ENCODE data around the gene IFT43. TPM values are rescaled to one million over a fixed set of nuclear protein-coding genes. Genes with fewer than 3 reads are reported as not detected.

IFT43 gene
- total RNA-seq, 2 donors from 2014 or later, result 46.3 to 49.6 TPM

DNA sequence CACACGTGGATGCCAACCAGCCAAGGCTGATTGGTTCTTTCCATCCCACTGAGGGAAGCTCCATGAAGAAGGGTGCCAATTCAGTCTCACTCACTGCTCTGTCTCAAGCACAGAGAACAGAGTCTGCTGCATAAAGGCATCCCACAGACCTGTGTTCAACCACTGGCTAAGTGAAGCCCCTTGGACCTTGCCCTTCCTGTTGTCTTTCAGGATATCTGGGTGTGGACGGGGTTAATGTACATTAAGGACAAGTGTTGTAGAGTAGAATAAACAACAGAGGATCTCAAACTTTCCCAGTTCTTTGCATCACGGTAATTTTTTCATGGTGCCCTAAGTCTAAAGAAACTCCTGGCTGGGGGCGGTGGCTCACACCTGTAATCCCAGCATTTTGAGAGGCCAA, 133.0 kb downstream of the IFT43 start:
- Mint-ChIP-seq H3K36me3 (ENCODE audit: low read depth) (no peaks in the 10 kb centered on the region), H3K9me3 (no peaks in the 10 kb centered on the region), H3K4me1 (peaks cover 20% of the 10 kb centered on the region), H3K27me3 (ENCODE audit: insufficient read depth) (peaks cover 6% of the 10 kb centered on the region), H3K27ac (no peak overlapping the region), H3K4me3 (no peak overlapping the region)
- H3K4me1 ChIP-seq (ENCODE audit: control insufficient read depth, insufficient read depth, low read length), result no peaks in the 10 kb centered on the region
- no peaks in the 10 kb centered on the region for H3K27me3 ChIP-seq (ENCODE audit: control insufficient read depth, insufficient read depth, low read length, poor library complexity, severe bottlenecking)
- no peak for TF ChIP-seq CTCF (conservative IDR thresholded peaks at IDR 0.05)
- H3K36me3 ChIP-seq (ENCODE audit: control insufficient read depth, insufficient read depth, low read length), result no peaks in the 10 kb centered on the region
- DNase-seq, result no peak
- H3K9ac ChIP-seq (ENCODE audit: extremely low read depth, low read length, poor library complexity, severe bottlenecking), result no peak overlapping the region
- WGBS, 2 experiments (ENCODE audit: insufficient coverage in 1 of 2, insufficient read length in 1 of 2), result 86 to 97% methylated on average over 4 of the region's 4 CpGs
- H3K4me3 ChIP-seq (ENCODE audit: low read length), result no peak overlapping the region
- no peaks in the 10 kb centered on the region for H3K9me3 ChIP-seq (ENCODE audit: control insufficient read depth, low read length)
- no peak overlapping the region for H3K27ac ChIP-seq (ENCODE audit: low read depth, low read length)

GRCh38 chr14:76121089-76121748, 135.7 kb downstream of the IFT43 start:
- Mint-ChIP-seq H3K9me3 (no peaks in the 10 kb centered on the region), H3K4me1 (peaks cover 23% of the 10 kb centered on the region), H3K36me3 (ENCODE audit: low read depth) (no peaks in the 10 kb centered on the region), H3K27ac (no peak overlapping the region), H3K4me3 (no peak overlapping the region), H3K27me3 (ENCODE audit: insufficient read depth) (peaks cover 2% of the 10 kb centered on the region)
- no peak overlapping the region for H3K27ac ChIP-seq (ENCODE audit: low read depth, low read length)
- no peak for TF ChIP-seq CTCF (conservative IDR thresholded peaks at IDR 0.05)
- no peak overlapping the region for H3K4me3 ChIP-seq (ENCODE audit: low read length)
- H3K9me3 ChIP-seq (ENCODE audit: control insufficient read depth, low read length), result no peaks in the 10 kb centered on the region
- H3K36me3 ChIP-seq (ENCODE audit: control insufficient read depth, insufficient read depth, low read length), result no peaks in the 10 kb centered on the region
- H3K9ac ChIP-seq (ENCODE audit: extremely low read depth, low read length, poor library complexity, severe bottlenecking), result no peak overlapping the region
- 54 to 73% methylated on average over 3 to 4 of the region's 4 CpGs for WGBS, 2 experiments (ENCODE audit: insufficient coverage in 1 of 2, insufficient read length in 1 of 2)
- peaks cover 6% of the 10 kb centered on the region for H3K4me1 ChIP-seq (ENCODE audit: control insufficient read depth, insufficient read depth, low read length)
- no peak for DNase-seq
- H3K27me3 ChIP-seq (ENCODE audit: control insufficient read depth, insufficient read depth, low read length, poor library complexity, severe bottlenecking), result no peaks in the 10 kb centered on the region

GRCh38 chr14:76123426-76124225, 138.1 kb downstream of the IFT43 start:
- Mint-ChIP-seq H3K9me3 (no peaks in the 10 kb centered on the region), H3K36me3 (ENCODE audit: low read depth) (no peaks in the 10 kb centered on the region), H3K27me3 (ENCODE audit: insufficient read depth) (peaks cover 2% of the 10 kb centered on the region), H3K4me1 (peaks cover 21% of the 10 kb centered on the region), H3K27ac (no peak overlapping the region), H3K4me3 (no peak overlapping the region)
- H3K27ac ChIP-seq (ENCODE audit: low read depth, low read length), result no peak overlapping the region
- no peaks in the 10 kb centered on the region for H3K36me3 ChIP-seq (ENCODE audit: control insufficient read depth, insufficient read depth, low read length)
- no peak for TF ChIP-seq CTCF (conservative IDR thresholded peaks at IDR 0.05)
- no peaks in the 10 kb centered on the region for H3K9me3 ChIP-seq (ENCODE audit: control insufficient read depth, low read length)
- no peak overlapping the region for H3K9ac ChIP-seq (ENCODE audit: extremely low read depth, low read length, poor library complexity, severe bottlenecking)
- H3K4me1 ChIP-seq (ENCODE audit: control insufficient read depth, insufficient read depth, low read length), result peaks cover 6% of the 10 kb centered on the region
- no peaks in the 10 kb centered on the region for H3K27me3 ChIP-seq (ENCODE audit: control insufficient read depth, insufficient read depth, low read length, poor library complexity, severe bottlenecking)
- 80 to 86% methylated on average over 8 to 10 of the region's 10 CpGs for WGBS, 2 experiments (ENCODE audit: insufficient coverage in 1 of 2, insufficient read length in 1 of 2)
- H3K4me3 ChIP-seq (ENCODE audit: low read length), result no peak overlapping the region
- DNase-seq, result peak; percentile 66
